ENCODE data around the gene B3GAT2. TPM values are rescaled to one million over a fixed set of nuclear protein-coding genes. Genes with fewer than 3 reads are reported as not detected.

The B3GAT2 gene
- total and polyA plus RNA-seq, 2 donors from 2014 or later: not detected

DNA sequence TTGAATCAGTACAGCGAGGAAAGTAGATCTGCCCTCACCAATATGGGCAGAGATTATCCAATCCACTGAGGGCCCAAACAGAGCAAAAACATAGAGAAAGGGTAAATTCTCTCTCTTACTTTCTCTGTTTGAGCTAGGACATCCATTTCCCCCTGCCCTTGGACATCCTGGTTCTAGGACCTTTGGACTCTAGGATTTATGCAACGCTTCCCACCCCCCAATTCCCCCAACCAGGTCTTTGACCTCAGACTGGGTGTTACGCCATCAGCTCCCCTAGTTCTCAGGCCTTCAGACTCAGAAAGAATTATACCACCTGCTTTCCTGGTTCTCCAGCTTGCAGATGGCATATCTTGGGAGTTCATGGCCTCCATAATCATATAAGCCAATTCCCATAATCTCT is 10.2 kb upstream of the B3GAT2 start:
- DNase-seq: no peak
- Histone ChIP-seq H3K27me3 (ENCODE audit: control insufficient read depth, insufficient read depth, low read length) (no peaks in the 10 kb centered on the region), H3K27ac (ENCODE audit: low read depth in 2 of 2, low read length in 2 of 2) (no peak overlapping the region), H3K9ac (ENCODE audit: low read length in 3 of 3) (no peak overlapping the region), H3K4me1 (ENCODE audit: control insufficient read depth in 2 of 3, insufficient read depth in 2 of 3, low read depth in 1 of 3, low read length in 3 of 3) (no peaks in the 10 kb centered on the region), H3K9me3 (ENCODE audit: control insufficient read depth in 2 of 3, insufficient read depth in 1 of 3, low read length in 3 of 3) (no peaks in the 10 kb centered on the region), H3K36me3 (ENCODE audit: control insufficient read depth in 2 of 3, insufficient read depth in 3 of 3, low read length in 3 of 3) (no peaks in the 10 kb centered on the region), H3K4me3 (ENCODE audit: low read length in 3 of 3) (no peak overlapping the region)
- TF ChIP-seq, protein P1, sequence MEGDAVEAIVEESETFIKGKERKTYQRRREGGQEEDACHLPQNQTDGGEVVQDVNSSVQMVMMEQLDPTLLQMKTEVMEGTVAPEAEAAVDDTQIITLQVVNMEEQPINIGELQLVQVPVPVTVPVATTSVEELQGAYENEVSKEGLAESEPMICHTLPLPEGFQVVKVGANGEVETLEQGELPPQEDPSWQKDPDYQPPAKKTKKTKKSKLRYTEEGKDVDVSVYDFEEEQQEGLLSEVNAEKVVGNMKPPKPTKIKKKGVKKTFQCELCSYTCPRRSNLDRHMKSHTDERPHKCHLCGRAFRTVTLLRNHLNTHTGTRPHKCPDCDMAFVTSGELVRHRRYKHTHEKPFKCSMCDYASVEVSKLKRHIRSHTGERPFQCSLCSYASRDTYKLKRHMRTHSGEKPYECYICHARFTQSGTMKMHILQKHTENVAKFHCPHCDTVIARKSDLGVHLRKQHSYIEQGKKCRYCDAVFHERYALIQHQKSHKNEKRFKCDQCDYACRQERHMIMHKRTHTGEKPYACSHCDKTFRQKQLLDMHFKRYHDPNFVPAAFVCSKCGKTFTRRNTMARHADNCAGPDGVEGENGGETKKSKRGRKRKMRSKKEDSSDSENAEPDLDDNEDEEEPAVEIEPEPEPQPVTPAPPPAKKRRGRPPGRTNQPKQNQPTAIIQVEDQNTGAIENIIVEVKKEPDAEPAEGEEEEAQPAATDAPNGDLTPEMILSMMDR (IDR thresholded peaks at IDR 0.05; ENCODE audit: borderline replicate concordance, extremely low read depth, insufficient read depth): no peak
- no peak for FAIRE-seq
- intact Hi-C loops (cut with DNase I): no loop called here

DNA sequence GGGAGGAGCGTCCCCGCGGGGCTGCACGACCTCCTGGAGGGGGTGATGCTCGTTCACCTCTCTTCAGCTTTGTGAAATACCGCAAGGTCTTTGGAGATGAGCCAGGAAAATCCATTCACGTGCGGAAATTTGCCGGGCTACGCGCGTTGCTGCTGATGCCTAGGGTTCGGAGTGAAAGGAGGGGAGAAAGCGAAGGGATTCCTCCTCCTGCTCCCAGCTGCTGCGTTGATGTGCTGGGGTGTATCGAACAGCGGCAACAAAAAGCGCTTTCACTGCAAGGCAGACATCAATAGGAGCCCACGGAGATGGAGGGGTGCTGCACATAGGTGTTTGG is 391 bp upstream of the B3GAT2 start:
- DNase-seq: no peak
- Histone ChIP-seq H3K27ac (ENCODE audit: low read depth in 2 of 2, low read length in 2 of 2) (no peak overlapping the region), H3K9ac (ENCODE audit: low read length in 3 of 3) (peak overlapping the region in 1 of 3 donors; percentile 9), H3K4me1 (ENCODE audit: control insufficient read depth in 2 of 3, insufficient read depth in 2 of 3, low read depth in 1 of 3, low read length in 3 of 3) (peaks cover 0 to 9% (median 0%) of the 10 kb centered on the region in 3 donors), H3K4me3 (ENCODE audit: low read length in 3 of 3) (peak overlapping the region; percentile 32 to 56 (median 34)), H3K9me3 (ENCODE audit: control insufficient read depth in 2 of 3, insufficient read depth in 1 of 3, low read length in 3 of 3) (no peaks in the 10 kb centered on the region), H3K27me3 (ENCODE audit: control insufficient read depth, insufficient read depth, low read length) (peaks cover 14% of the 10 kb centered on the region), H3K36me3 (ENCODE audit: control insufficient read depth in 2 of 3, insufficient read depth in 3 of 3, low read length in 3 of 3) (no peaks in the 10 kb centered on the region)
- intact Hi-C loops (cut with DNase I): no loop called here
- TF ChIP-seq, protein P1 (IDR thresholded peaks at IDR 0.05; ENCODE audit: borderline replicate concordance, extremely low read depth, insufficient read depth): no peak
- FAIRE-seq: no peak

DNA sequence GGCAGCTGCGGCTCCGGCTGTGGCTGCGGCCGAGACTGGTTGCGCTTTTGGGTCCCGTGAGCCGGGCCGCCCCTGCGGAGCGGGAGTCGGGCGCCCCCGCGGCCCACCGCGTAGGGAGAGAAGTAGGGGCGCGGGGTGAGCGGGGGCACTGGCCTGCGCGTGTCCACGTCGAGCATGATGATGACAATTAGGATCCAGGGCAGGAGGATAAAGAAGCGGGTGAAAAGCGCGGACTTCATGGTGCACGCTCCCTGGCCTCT is 739 bp downstream of the B3GAT2 start:
- Histone ChIP-seq H3K4me3 (ENCODE audit: low read length in 3 of 3) (peak overlapping the region in 1 of 3 donors; percentile 56), H3K4me1 (ENCODE audit: control insufficient read depth in 2 of 3, insufficient read depth in 2 of 3, low read depth in 1 of 3, low read length in 3 of 3) (peaks cover 0 to 9% (median 0%) of the 10 kb centered on the region in 3 donors), H3K27me3 (ENCODE audit: control insufficient read depth, insufficient read depth, low read length) (peaks cover 14% of the 10 kb centered on the region), H3K27ac (ENCODE audit: low read depth in 2 of 2, low read length in 2 of 2) (no peak overlapping the region), H3K9me3 (ENCODE audit: control insufficient read depth in 2 of 3, insufficient read depth in 1 of 3, low read length in 3 of 3) (no peaks in the 10 kb centered on the region), H3K36me3 (ENCODE audit: control insufficient read depth in 2 of 3, insufficient read depth in 3 of 3, low read length in 3 of 3) (no peaks in the 10 kb centered on the region), H3K9ac (ENCODE audit: low read length in 3 of 3) (no peak overlapping the region)
- DNase-seq (no peak), FAIRE-seq (no peak)
- intact Hi-C loops (cut with DNase I): no loop called here
- TF ChIP-seq, protein P1 (IDR thresholded peaks at IDR 0.05; ENCODE audit: borderline replicate concordance, extremely low read depth, insufficient read depth): no peak

DNA sequence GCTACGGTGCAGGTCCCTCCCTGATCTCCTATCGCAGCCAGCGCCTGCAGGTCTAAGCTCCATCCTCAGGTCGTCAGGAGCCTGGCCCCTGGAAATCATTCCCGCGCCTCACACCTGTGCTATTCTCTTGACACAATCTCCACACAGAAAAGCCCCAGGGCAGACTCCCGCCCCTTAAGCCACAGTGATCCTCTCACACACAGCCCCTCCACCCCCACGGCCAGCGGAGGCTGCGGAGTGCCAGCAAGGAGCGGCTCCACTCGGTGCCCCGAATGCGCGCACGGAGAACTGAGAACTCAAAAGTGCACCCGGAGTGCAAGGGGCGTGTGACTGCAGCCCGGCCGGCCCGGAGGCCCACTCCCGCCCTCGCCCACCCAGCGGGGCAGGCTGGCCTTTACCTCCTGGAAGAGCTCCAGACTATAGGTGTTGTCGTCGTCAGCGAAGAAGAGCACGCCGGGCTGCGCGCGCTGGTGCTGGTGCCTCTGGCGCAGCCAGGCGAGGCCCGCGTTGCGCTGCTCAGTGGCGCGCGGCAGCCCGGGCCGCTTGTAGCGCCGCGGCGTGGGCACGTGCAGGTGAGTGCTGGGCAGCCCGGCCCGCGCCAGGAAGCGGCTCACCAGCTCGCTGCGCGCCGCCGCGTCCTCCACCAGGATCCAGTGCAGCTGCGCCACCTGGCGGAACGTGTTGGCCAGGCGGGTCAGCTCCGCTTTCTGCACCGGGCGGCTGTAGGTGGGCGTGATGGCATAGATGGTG is 1.2 kb downstream of the B3GAT2 start:
- TF ChIP-seq, protein P1 (IDR thresholded peaks at IDR 0.05; ENCODE audit: borderline replicate concordance, extremely low read depth, insufficient read depth): peak; percentile 82
- no peaks in the 10 kb centered on the region for H3K9me3 ChIP-seq (ENCODE audit: control insufficient read depth in 2 of 3, insufficient read depth in 1 of 3, low read length in 3 of 3)
- intact Hi-C loops (cut with DNase I): no loop called here
- DNase-seq: peak; percentile 94 to 96 (median 94)
- FAIRE-seq: no peak
- peaks cover 14% of the 10 kb centered on the region for H3K27me3 ChIP-seq (ENCODE audit: control insufficient read depth, insufficient read depth, low read length)
- peaks cover 0 to 9% (median 0%) of the 10 kb centered on the region in 3 donors for H3K4me1 ChIP-seq (ENCODE audit: control insufficient read depth in 2 of 3, insufficient read depth in 2 of 3, low read depth in 1 of 3, low read length in 3 of 3)
- H3K9ac ChIP-seq (ENCODE audit: low read length in 3 of 3): no peak overlapping the region
- no peaks in the 10 kb centered on the region for H3K36me3 ChIP-seq (ENCODE audit: control insufficient read depth in 2 of 3, insufficient read depth in 3 of 3, low read length in 3 of 3)
- no peak overlapping the region for H3K27ac ChIP-seq (ENCODE audit: low read depth in 2 of 2, low read length in 2 of 2)
- H3K4me3 ChIP-seq (ENCODE audit: low read length in 3 of 3): peak overlapping the region in 2 of 3 donors; percentile 25 to 56

All from kidney (tissue), 14 donors.